CD4-positive, alpha-beta T cell treated with Interleukin-10 for 1 hour (primary cell): ENCODE measurements around the gene NOC2L.

Experiments
- DNase-seq: peaks from one replicate; pipeline ENCODE4 v3.0.0-alpha.2; 2020

NOC2L gene

GRCh38 chr1:941015-941587, 18.0 kb downstream of the NOC2L start:
- DNase-seq: no peak

GRCh38 chr1:940107-941014, 18.7 kb downstream of the NOC2L start:
- DNase-seq: no peak

- no peak for DNase-seq
Observed at GRCh38 chr1:939511-940106, 19.4 kb downstream of the NOC2L start.

GRCh38 chr1:938711-939489, 20.2 kb downstream of the NOC2L start:
- DNase-seq: no peak

GRCh38 chr1:938088-938683, 20.9 kb downstream of the NOC2L start:
- no peak for DNase-seq

- DNase-seq: no peak
Observed at GRCh38 chr1:937521-937920, 21.5 kb downstream of the NOC2L start.

GRCh38 chr1:936348-937264, 22.4 kb downstream of the NOC2L start:
- DNase-seq: no peak

GRCh38 chr1:935751-936231, 23.3 kb downstream of the NOC2L start:
- DNase-seq: no peak

GRCh38 chr1:934991-935750, 23.9 kb downstream of the NOC2L start:
- DNase-seq: no peak

- DNase-seq: no peak
Observed at GRCh38 chr1:933603-933940, 25.5 kb downstream of the NOC2L start.

- no peak for DNase-seq
Observed at GRCh38 chr1:932776-933602, 26.1 kb downstream of the NOC2L start.

- no peak for DNase-seq
Observed at GRCh38 chr1:932173-932510, 26.9 kb downstream of the NOC2L start.

- no peak for DNase-seq
Observed at GRCh38 chr1:931380-932172, 27.5 kb downstream of the NOC2L start.

GRCh38 chr1:930633-931138, 28.4 kb downstream of the NOC2L start:
- DNase-seq: no peak

- DNase-seq: no peak
Observed at GRCh38 chr1:929712-930632, 29.1 kb downstream of the NOC2L start.

GRCh38 chr1:928825-929661, 30.0 kb downstream of the NOC2L start:
- no peak for DNase-seq

GRCh38 chr1:927748-928147, 31.3 kb downstream of the NOC2L start:
- DNase-seq: no peak
